NCI-H146 (cell line): ENCODE results near the gene TENT4B.
"Not testable (repeated sequence)": the region's sequence is repeated elsewhere in the genome, so short reads cannot be mapped to it uniquely, and the experiment has no call there.

Experiments
- DNase-seq: peaks from one replicate; lab custom pipeline; 2025; lab: John Stamatoyannopoulos, UW

The TENT4B gene

GRCh38 chr16:50154420-50154950 lies 1.4 kb downstream of the TENT4B start:
- DNase-seq, result no peak

GRCh38 chr16:50155925-50156324 lies 2.8 kb downstream of the TENT4B start:
- DNase-seq, result no peak

GRCh38 chr16:50156590-50156989 lies 3.5 kb downstream of the TENT4B start:
- no peak for DNase-seq

- no peak for DNase-seq
These were observed 7.5 kb downstream of the TENT4B start for GRCh38 chr16:50160495-50161164.

GRCh38 chr16:50161950-50162349 lies 8.8 kb downstream of the TENT4B start:
- no peak for DNase-seq

GRCh38 chr16:50165473-50165872 lies 12.4 kb downstream of the TENT4B start:
- no peak for DNase-seq

GRCh38 chr16:50166511-50167500 lies 13.7 kb downstream of the TENT4B start:
- DNase-seq, result no peak

- no peak for DNase-seq
These were observed 14.4 kb downstream of the TENT4B start for GRCh38 chr16:50167556-50167955.

GRCh38 chr16:50169555-50170096 lies 16.5 kb downstream of the TENT4B start:
- no peak for DNase-seq

- DNase-seq, result not testable (repeated sequence)
These were observed 18.7 kb downstream of the TENT4B start for GRCh38 chr16:50171773-50172172.

- no peak for DNase-seq
These were observed 19.3 kb downstream of the TENT4B start for GRCh38 chr16:50172195-50172922.

GRCh38 chr16:50173316-50173715 lies 20.2 kb downstream of the TENT4B start:
- DNase-seq, result no peak

- DNase-seq, result no peak
These were observed 25.4 kb downstream of the TENT4B start for GRCh38 chr16:50178491-50178941.

- no peak for DNase-seq
These were observed 29.3 kb downstream of the TENT4B start for GRCh38 chr16:50182441-50182840.

GRCh38 chr16:50183316-50183715 lies 30.2 kb downstream of the TENT4B start:
- DNase-seq, result no peak

GRCh38 chr16:50185005-50185505 lies 31.9 kb downstream of the TENT4B start:
- no peak for DNase-seq

- DNase-seq, result no peak
These were observed 35.6 kb downstream of the TENT4B start for GRCh38 chr16:50188619-50189136.

- DNase-seq, result no peak
These were observed 37.2 kb downstream of the TENT4B start for GRCh38 chr16:50190292-50190691.

- no peak for DNase-seq
These were observed 39.4 kb downstream of the TENT4B start for GRCh38 chr16:50192386-50193050.

GRCh38 chr16:50193594-50193993 lies 40.5 kb downstream of the TENT4B start:
- DNase-seq, result no peak

GRCh38 chr16:50195276-50195675 lies 42.2 kb downstream of the TENT4B start:
- no peak for DNase-seq
